Heart left ventricle (tissue), 13 donors: ENCODE measurements around the gene NFATC1.

Source experiments
- CTCF ChIP-seq, 12 donors: fragments of 200-600 bp; sonication (generic) in 4 of 12; IDR thresholded peaks; one replicate each; pipeline versions ENCODE4 v1.5.0 to v1.8.0; 2018 to 2022; ENCODE audit warnings: antibody characterized with exemption in 12 of 12, mild to moderate bottlenecking in 5 of 12
- POLR2A ChIP-seq, 2 donors: fragments of 450-650 bp; IDR thresholded peaks; one replicate each; pipeline ENCODE4 v1.6.1; 2017; ENCODE audit warnings: antibody characterized with exemption in 2 of 2, mild to moderate bottlenecking in 2 of 2, moderate library complexity in 2 of 2
- donor health status: ischemic (EF 13 %, LVEDD 7.1; RV severe dilation, severe dysfunction).
- donor health status: DM: no; HTN: yes; CAD: no.
- donor health status: DM: no; HTN: no; CAD: no.
- donor health status: ischemic (EF 25% LVEDD 6.9; RV normal size, moderate dysfunction).
- donor health status: ischemic (EF 25% LVEDD 5.7; RV mildly dilated, moderate dysfunction).
- donor health status: ischemic (EF 35%, LVEDD 5.7; RV mildly dilated, moderate dysfunction).
- donor health status: nonischemic (EF 11% LVEDD 7.7; RV severe dilation, severe dysfunction).
- donor health status: DM: yes; HTN: yes; CAD: no.
- donor health status: PGD.
- donor health status: ischemic (EF 29% LVEDD 5.4; RV normal size, mild dysfunction).
- donor health status: nonischemic (EF 23%, LVEDD 6.1; RV moderate dilation, normal function).

- TF ChIP-seq CTCF (IDR thresholded peaks at IDR 0.05) (no peak), POLR2A (IDR thresholded peaks at IDR 0.05) (no peak)
Measured at GRCh38 chr18:79393181-79393634, 2.5 kb upstream of the NFATC1 start.
